Stromal cell of bone marrow (primary cell): ENCODE results near the gene FAM156A.
"Not testable (repeated sequence)": the region's sequence is repeated elsewhere in the genome, so short reads cannot be mapped to it uniquely, and the experiment has no call there.

Source experiments
- DNase-seq: peaks from one replicate; pipeline ENCODE4 v3.0.0-alpha.2; 2012; ENCODE audit warnings: low read depth

Gene FAM156A

GRCh38 chrX:52966993-52967738 lies 8.8 kb upstream of the FAM156A start:
- not testable (repeated sequence) for DNase-seq

GRCh38 chrX:52958961-52959360 lies 643 bp upstream of the FAM156A start:
- DNase-seq, result not testable (repeated sequence)

GRCh38 chrX:52949884-52950283 lies 8.4 kb downstream of the FAM156A start:
- DNase-seq, result not testable (repeated sequence)

DNA sequence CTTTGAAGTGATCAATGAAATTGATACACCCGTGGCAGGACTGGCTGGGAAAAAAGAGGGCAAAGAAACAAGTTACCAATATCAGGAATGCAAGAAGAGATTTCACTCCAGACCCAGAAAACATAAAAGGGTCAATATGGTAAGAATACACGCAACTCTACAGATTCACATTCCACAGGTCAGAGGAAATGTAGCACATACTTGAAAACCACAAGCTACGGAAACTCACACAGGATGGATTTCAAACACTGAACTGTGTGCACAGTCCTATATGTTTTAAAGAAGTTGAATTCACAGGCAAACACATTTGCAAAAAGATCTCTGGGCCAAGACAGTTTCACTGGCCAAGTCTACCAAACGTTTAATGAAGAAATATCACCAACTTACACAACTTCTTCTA lies 9.0 kb downstream of the FAM156A start:
- DNase-seq, result not testable (repeated sequence)

DNA sequence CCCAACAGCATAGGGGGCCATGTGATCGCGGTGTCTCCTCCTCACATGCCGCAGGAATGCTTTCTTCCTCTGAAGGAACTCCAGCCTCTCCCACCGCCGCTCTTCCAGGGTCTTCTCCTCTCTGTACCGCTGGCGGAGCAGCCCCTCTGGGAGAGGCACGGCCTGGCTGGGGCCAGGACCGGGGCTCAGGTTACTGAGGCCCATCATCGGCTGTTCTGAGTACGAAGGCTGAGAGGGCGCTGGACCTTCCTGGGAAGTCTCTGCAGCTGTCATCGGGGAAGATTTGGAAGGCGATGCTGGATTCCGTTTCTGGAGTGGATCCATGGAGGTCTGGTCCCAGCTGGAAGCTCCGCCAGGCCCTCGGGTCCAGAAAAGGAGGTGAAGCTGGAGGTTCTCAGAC lies 10.1 kb downstream of the FAM156A start:
- DNase-seq, result not testable (repeated sequence)

DNA sequence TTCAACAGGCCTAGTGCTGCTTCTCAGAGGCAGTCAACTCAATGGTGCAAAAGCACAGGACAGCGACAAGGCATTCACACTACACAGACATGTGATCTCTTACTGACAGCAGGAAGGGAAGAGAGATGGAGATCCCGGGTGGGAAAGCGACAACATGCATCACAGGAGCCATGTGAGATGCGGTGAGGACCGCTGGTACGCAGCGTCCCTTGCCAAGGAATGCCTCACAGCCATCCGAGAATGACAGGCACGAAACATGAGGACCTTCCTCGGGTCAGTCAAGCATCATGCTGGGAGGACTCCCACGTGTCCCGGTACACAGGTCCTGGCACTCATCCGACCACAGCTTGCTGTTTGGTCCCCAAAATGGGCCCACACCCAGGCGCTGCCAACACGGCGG lies 10.8 kb downstream of the FAM156A start:
- not testable (repeated sequence) for DNase-seq

DNA sequence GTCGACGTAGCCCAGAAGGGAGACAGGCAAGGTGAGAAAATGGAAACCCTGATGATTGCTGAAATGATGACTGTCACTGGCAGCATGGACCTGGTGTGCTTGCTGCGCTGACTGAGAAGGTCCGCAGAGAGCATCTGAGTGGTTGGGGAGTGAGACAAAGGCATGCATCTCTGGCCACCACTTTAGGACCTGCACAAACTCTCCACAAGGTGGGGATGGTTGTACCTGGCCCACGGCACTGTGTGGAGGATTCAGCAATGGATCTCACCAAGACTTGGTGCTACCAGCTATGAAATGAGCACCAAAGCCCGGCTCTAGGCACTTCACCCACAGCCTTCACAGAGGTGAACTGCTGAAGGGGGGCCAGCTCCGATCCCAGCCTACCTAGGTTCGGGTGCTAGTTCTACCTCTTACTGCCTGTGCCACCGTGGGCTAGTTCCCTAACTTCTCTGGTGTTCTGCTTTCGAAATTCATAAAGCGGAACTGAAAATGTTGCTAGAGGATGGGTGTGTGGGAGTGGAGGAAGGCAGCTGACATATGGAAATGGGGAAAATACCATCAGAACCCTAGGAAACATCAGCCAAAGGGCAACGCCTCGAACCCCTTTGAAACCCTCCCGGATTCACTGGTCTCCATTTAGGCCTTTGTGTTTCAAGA lies 12.4 kb downstream of the FAM156A start:
- DNase-seq, result not testable (repeated sequence)

DNA sequence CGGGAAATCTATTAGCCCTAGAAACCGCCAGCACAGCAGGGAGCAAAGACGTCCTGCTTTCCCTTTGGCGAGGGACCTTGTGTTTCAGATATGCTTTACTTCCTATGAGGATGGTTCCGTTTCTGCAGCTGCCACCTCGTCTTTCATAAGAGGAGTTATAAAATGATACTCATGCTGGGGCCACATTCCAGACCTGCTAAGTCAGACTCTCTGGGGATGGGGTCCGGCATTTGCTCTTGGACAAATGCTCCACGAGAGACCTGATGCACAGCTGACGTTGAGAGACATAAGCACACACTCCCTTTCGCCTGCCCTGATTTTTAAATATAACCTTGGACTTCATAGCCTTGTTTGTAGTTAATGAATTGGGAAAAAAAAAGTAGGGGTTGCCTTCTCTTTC lies 16.6 kb downstream of the FAM156A start:
- not testable (repeated sequence) for DNase-seq

- DNase-seq, result not testable (repeated sequence)
Observed at GRCh38 chrX:52940704-52941103, 17.6 kb downstream of the FAM156A start.

DNA sequence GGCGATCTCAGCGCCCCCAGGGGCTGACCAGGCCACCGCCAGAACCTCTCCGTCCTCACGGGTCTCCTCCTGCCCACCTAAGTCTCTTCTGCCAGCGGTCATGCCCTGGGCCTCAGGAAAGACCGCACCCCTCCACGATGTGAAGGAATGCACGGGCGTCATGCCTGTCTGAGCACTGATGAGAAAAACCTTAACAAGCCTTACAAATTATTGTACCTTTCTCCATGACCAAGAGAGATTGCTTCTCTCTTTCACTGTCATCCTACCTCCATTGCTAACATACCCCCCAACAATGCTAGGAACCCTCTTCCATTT lies 22.9 kb downstream of the FAM156A start:
- not testable (repeated sequence) for DNase-seq

- peak; percentile 89 for DNase-seq
Observed at GRCh38 chrX:52934704-52935469, 23.4 kb downstream of the FAM156A start.

- DNase-seq, result no peak
Observed at GRCh38 chrX:52933976-52934703, 24.2 kb downstream of the FAM156A start.

GRCh38 chrX:52933213-52933612 lies 25.1 kb downstream of the FAM156A start:
- DNase-seq, result no peak

- not testable (repeated sequence) for DNase-seq
Observed at GRCh38 chrX:52930214-52930613, 28.1 kb downstream of the FAM156A start.

DNA sequence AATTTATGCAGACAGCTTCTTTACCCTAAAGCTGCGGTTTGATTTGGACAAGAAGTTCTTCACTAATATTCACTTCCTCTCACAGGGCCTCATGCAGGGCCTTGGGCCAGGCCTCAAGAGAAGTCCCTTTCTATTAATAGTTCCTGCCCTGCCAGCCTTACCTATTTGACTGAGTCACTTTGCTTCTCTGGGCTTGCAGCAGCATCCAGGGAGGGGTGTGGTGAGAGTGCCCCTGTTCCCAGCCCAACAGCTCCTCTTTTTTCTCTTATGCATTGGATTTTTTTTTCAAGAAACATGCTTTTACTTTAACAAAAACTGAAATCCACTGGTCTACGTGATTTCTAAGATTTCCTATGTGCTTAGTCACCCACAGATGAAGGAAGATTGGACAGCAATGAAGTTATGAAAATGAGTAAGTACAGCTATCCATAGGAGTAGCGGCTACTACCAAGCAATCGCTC lies 34.5 kb downstream of the FAM156A start:
- peak; percentile 22 for DNase-seq

DNA sequence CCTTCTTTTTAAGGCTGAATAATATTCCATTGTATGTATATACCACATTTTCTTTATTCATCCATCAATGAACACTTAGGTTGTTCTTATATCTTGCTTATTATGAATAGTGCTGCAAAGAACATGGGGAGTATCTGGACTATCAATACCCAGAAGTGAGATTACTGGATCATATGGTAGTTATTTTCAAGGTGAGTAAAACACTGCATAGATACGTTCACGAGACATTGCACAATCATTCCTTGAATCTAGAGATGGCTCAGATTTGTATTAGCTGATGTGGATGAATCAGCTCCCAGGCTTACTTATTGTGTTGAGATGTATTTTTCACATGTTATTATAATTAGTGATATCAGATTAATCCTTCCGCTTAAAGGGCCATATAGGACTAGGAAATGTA lies 43.6 kb downstream of the FAM156A start:
- DNase-seq, result not testable (repeated sequence)

GRCh38 chrX:52913681-52914080 lies 44.6 kb downstream of the FAM156A start:
- DNase-seq, result not testable (repeated sequence)

DNA sequence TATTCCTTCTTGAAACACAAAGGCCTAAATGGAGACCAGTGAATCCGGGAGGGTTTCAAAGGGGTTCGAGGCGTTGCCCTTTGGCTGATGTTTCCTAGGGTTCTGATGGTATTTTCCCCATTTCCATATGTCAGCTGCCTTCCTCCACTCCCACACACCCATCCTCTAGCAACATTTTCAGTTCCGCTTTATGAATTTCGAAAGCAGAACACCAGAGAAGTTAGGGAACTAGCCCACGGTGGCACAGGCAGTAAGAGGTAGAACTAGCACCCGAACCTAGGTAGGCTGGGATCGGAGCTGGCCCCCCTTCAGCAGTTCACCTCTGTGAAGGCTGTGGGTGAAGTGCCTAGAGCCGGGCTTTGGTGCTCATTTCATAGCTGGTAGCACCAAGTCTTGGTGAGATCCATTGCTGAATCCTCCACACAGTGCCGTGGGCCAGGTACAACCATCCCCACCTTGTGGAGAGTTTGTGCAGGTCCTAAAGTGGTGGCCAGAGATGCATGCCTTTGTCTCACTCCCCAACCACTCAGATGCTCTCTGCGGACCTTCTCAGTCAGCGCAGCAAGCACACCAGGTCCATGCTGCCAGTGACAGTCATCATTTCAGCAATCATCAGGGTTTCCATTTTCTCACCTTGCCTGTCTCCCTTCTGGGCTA lies 48.9 kb downstream of the FAM156A start:
- not testable (repeated sequence) for DNase-seq

DNA sequence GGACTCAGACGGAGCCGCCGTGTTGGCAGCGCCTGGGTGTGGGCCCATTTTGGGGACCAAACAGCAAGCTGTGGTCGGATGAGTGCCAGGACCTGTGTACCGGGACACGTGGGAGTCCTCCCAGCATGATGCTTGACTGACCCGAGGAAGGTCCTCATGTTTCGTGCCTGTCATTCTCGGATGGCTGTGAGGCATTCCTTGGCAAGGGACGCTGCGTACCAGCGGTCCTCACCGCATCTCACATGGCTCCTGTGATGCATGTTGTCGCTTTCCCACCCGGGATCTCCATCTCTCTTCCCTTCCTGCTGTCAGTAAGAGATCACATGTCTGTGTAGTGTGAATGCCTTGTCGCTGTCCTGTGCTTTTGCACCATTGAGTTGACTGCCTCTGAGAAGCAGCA lies 50.4 kb downstream of the FAM156A start:
- not testable (repeated sequence) for DNase-seq

DNA sequence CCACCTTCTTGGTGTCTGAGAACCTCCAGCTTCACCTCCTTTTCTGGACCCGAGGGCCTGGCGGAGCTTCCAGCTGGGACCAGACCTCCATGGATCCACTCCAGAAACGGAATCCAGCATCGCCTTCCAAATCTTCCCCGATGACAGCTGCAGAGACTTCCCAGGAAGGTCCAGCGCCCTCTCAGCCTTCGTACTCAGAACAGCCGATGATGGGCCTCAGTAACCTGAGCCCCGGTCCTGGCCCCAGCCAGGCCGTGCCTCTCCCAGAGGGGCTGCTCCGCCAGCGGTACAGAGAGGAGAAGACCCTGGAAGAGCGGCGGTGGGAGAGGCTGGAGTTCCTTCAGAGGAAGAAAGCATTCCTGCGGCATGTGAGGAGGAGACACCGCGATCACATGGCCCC lies 51.2 kb downstream of the FAM156A start:
- not testable (repeated sequence) for DNase-seq

- DNase-seq, result not testable (repeated sequence)
Observed at GRCh38 chrX:52906072-52906471, 52.2 kb downstream of the FAM156A start.
